ENCODE measurements around the gene IKZF2. TPM values are rescaled to one million over a fixed set of nuclear protein-coding genes. Genes with fewer than 3 reads are reported as not detected.

The IKZF2 gene
- total RNA-seq, 2 donors from 2014 or later, result 16.2 to 26.5 TPM

GRCh38 chr2:213187386-213187785 lies 36.0 kb upstream of the IKZF2 start:
- Histone ChIP-seq H3K4me1 (ENCODE audit: control insufficient read depth in 1 of 2, low read depth in 2 of 2) (peaks cover 6 to 19% of the 10 kb centered on the region in 2 donors), H3K36me3 (no peaks in the 10 kb centered on the region), H3K27me3 (replicated peaks; ENCODE audit: insufficient read depth) (no peaks in the 10 kb centered on the region), H3K4me3 (no peak overlapping the region), H3K9me3 (no peaks in the 10 kb centered on the region), H3K27ac (no peak overlapping the region)
- TF ChIP-seq CTCF (IDR thresholded peaks at IDR 0.05), result no peak
- ATAC-seq (ENCODE audit: insufficient number of reproducible peaks, low FRiP score, low read depth) (no peak), DNase-seq (ENCODE audit: low spot score) (no peak)

GRCh38 chr2:213185147-213185822 lies 33.9 kb upstream of the IKZF2 start:
- H3K4me1 ChIP-seq (ENCODE audit: control insufficient read depth in 1 of 2, low read depth in 2 of 2), result peaks cover 6 to 19% of the 10 kb centered on the region in 2 donors
- no peak overlapping the region for H3K4me3 ChIP-seq
- no peak for TF ChIP-seq CTCF (IDR thresholded peaks at IDR 0.05)
- no peaks in the 10 kb centered on the region for H3K36me3 ChIP-seq
- H3K27ac ChIP-seq, result no peak overlapping the region
- no peaks in the 10 kb centered on the region for H3K27me3 ChIP-seq (replicated peaks; ENCODE audit: insufficient read depth)
- H3K9me3 ChIP-seq, result no peaks in the 10 kb centered on the region
- DNase-seq (ENCODE audit: low spot score), result no peak
- ATAC-seq (ENCODE audit: insufficient number of reproducible peaks, low FRiP score, low read depth), result no peak

GRCh38 chr2:213181712-213182111 lies 30.3 kb upstream of the IKZF2 start:
- Histone ChIP-seq H3K9me3 (no peaks in the 10 kb centered on the region), H3K27ac (no peak overlapping the region), H3K4me3 (no peak overlapping the region), H3K4me1 (ENCODE audit: control insufficient read depth in 1 of 2, low read depth in 2 of 2) (no peaks in the 10 kb centered on the region), H3K27me3 (replicated peaks; ENCODE audit: insufficient read depth) (no peaks in the 10 kb centered on the region), H3K36me3 (no peaks in the 10 kb centered on the region)
- ATAC-seq (ENCODE audit: insufficient number of reproducible peaks, low FRiP score, low read depth) (no peak), DNase-seq (ENCODE audit: low spot score) (no peak)
- no peak for TF ChIP-seq CTCF (IDR thresholded peaks at IDR 0.05)

GRCh38 chr2:213177679-213178078 lies 26.3 kb upstream of the IKZF2 start:
- ATAC-seq (ENCODE audit: insufficient number of reproducible peaks, low FRiP score, low read depth) (no peak), DNase-seq (ENCODE audit: low spot score) (no peak)
- no peak overlapping the region for H3K27ac ChIP-seq
- H3K9me3 ChIP-seq, result no peaks in the 10 kb centered on the region
- TF ChIP-seq CTCF (IDR thresholded peaks at IDR 0.05), result no peak
- H3K4me3 ChIP-seq, result no peak overlapping the region
- H3K4me1 ChIP-seq (ENCODE audit: control insufficient read depth in 1 of 2, low read depth in 2 of 2), result peaks cover 2 to 4% of the 10 kb centered on the region in 2 donors
- no peaks in the 10 kb centered on the region for H3K27me3 ChIP-seq (replicated peaks; ENCODE audit: insufficient read depth)
- no peaks in the 10 kb centered on the region for H3K36me3 ChIP-seq

GRCh38 chr2:213175673-213176247 lies 24.3 kb upstream of the IKZF2 start:
- H3K9me3 ChIP-seq, result no peaks in the 10 kb centered on the region
- H3K4me1 ChIP-seq (ENCODE audit: control insufficient read depth in 1 of 2, low read depth in 2 of 2), result peaks cover 15 to 18% of the 10 kb centered on the region in 2 donors
- TF ChIP-seq CTCF (IDR thresholded peaks at IDR 0.05), result no peak
- ATAC-seq (ENCODE audit: insufficient number of reproducible peaks, low FRiP score, low read depth), result no peak
- no peak for DNase-seq (ENCODE audit: low spot score)
- no peak overlapping the region for H3K4me3 ChIP-seq
- no peaks in the 10 kb centered on the region for H3K27me3 ChIP-seq (replicated peaks; ENCODE audit: insufficient read depth)
- no peaks in the 10 kb centered on the region for H3K36me3 ChIP-seq
- H3K27ac ChIP-seq, result no peak overlapping the region

All from thoracic aorta (tissue), 2 donors.